Mesenchymal stem cell (in vitro differentiated cells and primary cell): ENCODE results near the gene BOD1L1. TPM values are rescaled to one million over a fixed set of nuclear protein-coding genes. Genes with fewer than 3 reads are reported as not detected.

Experiments used
- DNase-seq: peaks from one replicate; pipeline ENCODE4 v3.0.0-alpha.2; 2013
- H2AFZ ChIP-seq: one replicate; pipeline ENCODE4 v1.6.1; 2013; ENCODE audit warnings: low read depth, mild to moderate bottlenecking, control low read depth, inconsistent platforms, low read length, moderate library complexity
- H2AK5ac ChIP-seq: 2 replicates; pipeline ENCODE4 v1.6.1; 2013; ENCODE audit warnings: low read length, moderate library complexity, mild to moderate bottlenecking, inconsistent platforms; ENCODE audit not compliant: severe bottlenecking
- H2BK120ac ChIP-seq: one replicate; pipeline ENCODE4 v1.6.1; 2013; ENCODE audit warnings: low read depth, mild to moderate bottlenecking, inconsistent platforms, low read length, moderate library complexity
- H2BK12ac ChIP-seq, 2 experiments: one replicate each; pipeline ENCODE4 v1.6.1; 2013; ENCODE audit warnings: inconsistent platforms in 2 of 2, low read length in 2 of 2, mild to moderate bottlenecking in 2 of 2, moderate library complexity in 2 of 2, control low read depth in 1 of 2
- H2BK15ac ChIP-seq: one replicate; pipeline ENCODE4 v1.6.1; 2013; ENCODE audit warnings: mild to moderate bottlenecking, low read depth, inconsistent platforms; ENCODE audit not compliant: poor library complexity, severe bottlenecking
- H2BK5ac ChIP-seq: 2 replicates; pipeline ENCODE4 v1.6.1; 2013; ENCODE audit warnings: low read depth, mild to moderate bottlenecking, low read length, control low read depth, inconsistent platforms; ENCODE audit not compliant: poor library complexity, severe bottlenecking
- H3K14ac ChIP-seq, 2 experiments: one replicate each; pipeline ENCODE4 v1.6.1; 2013; ENCODE audit warnings: inconsistent platforms in 2 of 2, low read length in 2 of 2, control low read depth in 1 of 2, mild to moderate bottlenecking in 1 of 2, moderate library complexity in 1 of 2
- H3K18ac ChIP-seq, 2 experiments: one replicate each; pipeline ENCODE4 v1.6.1; 2013; ENCODE audit warnings: inconsistent platforms in 2 of 2, low read length in 2 of 2, control low read depth in 1 of 2, low read depth in 1 of 2, mild to moderate bottlenecking in 1 of 2
- H3K23ac ChIP-seq, 2 experiments: one replicate each; pipeline ENCODE4 v1.6.1; 2013; ENCODE audit warnings: inconsistent platforms in 2 of 2, low read length in 2 of 2, mild to moderate bottlenecking in 2 of 2, moderate library complexity in 2 of 2, control low read depth in 1 of 2
- H3K27ac ChIP-seq: 2 replicates; pipeline ENCODE4 v1.5.1; 2013; ENCODE audit warnings: mild to moderate bottlenecking, moderate library complexity, low read length, control low read depth, inconsistent platforms; ENCODE audit not compliant: poor library complexity, severe bottlenecking
- H3K27me3 ChIP-seq, 2 experiments: 2 replicates each; pipeline versions ENCODE4 v1.6.1 to v1.7.0; 2013; ENCODE audit warnings: low read length in 2 of 2, mild to moderate bottlenecking in 2 of 2, moderate library complexity in 2 of 2, control low read depth in 1 of 2, inconsistent platforms in 1 of 2; ENCODE audit not compliant: control insufficient read depth in 1 of 2, insufficient read depth in 1 of 2
- H3K36me3 ChIP-seq, 2 experiments: 2 replicates each; pipeline versions ENCODE4 v1.6.1 to v1.7.0; 2013; ENCODE audit warnings: low read length in 2 of 2, control low read depth in 1 of 2, inconsistent platforms in 1 of 2, low read depth in 1 of 2, mild to moderate bottlenecking in 1 of 2; ENCODE audit not compliant: insufficient read depth in 2 of 2, control insufficient read depth in 1 of 2
- H3K4ac ChIP-seq, 2 experiments: one replicate each; pipeline ENCODE4 v1.6.1; 2013; ENCODE audit warnings: inconsistent platforms in 2 of 2, low read length in 2 of 2, mild to moderate bottlenecking in 2 of 2, moderate library complexity in 2 of 2, control low read depth in 1 of 2, low read depth in 1 of 2
- H3K4me1 ChIP-seq: 2 replicates; pipeline ENCODE4 v1.6.1; 2013; ENCODE audit warnings: low read depth, low read length, control low read depth; ENCODE audit not compliant: control insufficient read depth, insufficient read depth
- H3K4me2 ChIP-seq: 2 replicates; pipeline ENCODE4 v1.6.1; 2013; ENCODE audit warnings: low read length, mild to moderate bottlenecking, inconsistent platforms; ENCODE audit not compliant: poor library complexity, severe bottlenecking
- H3K4me3 ChIP-seq, 2 experiments: 2 replicates each; pipeline versions ENCODE4 v1.5.1 to v1.7.0; 2013; ENCODE audit warnings: low read length in 2 of 2, mild to moderate bottlenecking in 2 of 2, control low read depth in 1 of 2, low read depth in 1 of 2; ENCODE audit not compliant: insufficient read depth in 1 of 2
- H3K79me1 ChIP-seq: replicated peaks from 2 replicates; pipeline ENCODE4 v1.6.1; 2013; ENCODE audit warnings: mild to moderate bottlenecking, control low read depth, low read length, inconsistent platforms; ENCODE audit not compliant: poor library complexity, severe bottlenecking
- H3K9ac ChIP-seq: 2 replicates; pipeline ENCODE4 v1.7.0; 2013; ENCODE audit warnings: mild to moderate bottlenecking, low read length, moderate library complexity
- H3K9me3 ChIP-seq: 2 replicates; pipeline ENCODE4 v1.7.0; 2013; ENCODE audit warnings: mild to moderate bottlenecking, low read length; ENCODE audit not compliant: control insufficient read depth
- H4K8ac ChIP-seq: one replicate; pipeline ENCODE4 v1.6.1; 2013; ENCODE audit warnings: inconsistent platforms, mild to moderate bottlenecking, low read length, moderate library complexity
- H4K91ac ChIP-seq: one replicate; pipeline ENCODE4 v1.6.1; 2013; ENCODE audit warnings: mild to moderate bottlenecking, low read length, inconsistent platforms
- WGBS: methylation state at CpG from one replicate; pipeline ENCODE4 v1.1.7; 2013; ENCODE audit warnings: mixed read lengths; 5-methylcytosine and 5-hydroxymethylcytosine counted together
- polyA plus RNA-seq, 2 experiments: library from polyadenylated mRNA; stranded (reverse); fragments of 200-250 nt; gene quantifications; one replicate each; pipeline ENCODE4 v1.2.3, GENCODE V29; 2013

BOD1L1 gene
- polyA plus RNA-seq (2013, experiment 1 of 2), result 17.5 TPM
- 15.9 TPM for polyA plus RNA-seq (2013, experiment 2 of 2)

GRCh38 chr4:13627606-13628311 is at the start of gene BOD1L1:
TSS of gene BOD1L1 (minus strand) at chr4:13627725. CDS start at chr4:13627587, 138 bp downstream.
- peak; percentile 92 for DNase-seq
- Histone ChIP-seq H3K14ac (peak within 1 kb of the TSS; percentile 57 to 93), H3K4ac (peak within 1 kb of the TSS; percentile 94), H3K79me1 (peaks cover 6% of the 10 kb centered on the region), H2AFZ (peak within 1 kb of the TSS; percentile 91), H3K9me3 (no peaks in the 10 kb centered on the region), H3K36me3 (peaks cover 0 to 3% of the 10 kb centered on the region in 2 experiments), H2AK5ac (peak within 1 kb of the TSS; percentile 13), H2BK15ac (peak within 1 kb of the TSS; percentile 86), H3K23ac (peak within 1 kb of the TSS in 1 of 2 experiments; percentile 6), H3K4me2 (peak within 1 kb of the TSS; percentile 85), H2BK12ac (no peak within 1 kb of the TSS), H3K18ac (peak within 1 kb of the TSS; percentile 97 to 99), H3K4me3 (peak within 1 kb of the TSS; percentile 80 to 97), H2BK120ac (peak within 1 kb of the TSS; percentile 98), H3K9ac (peak within 1 kb of the TSS; percentile 98), H3K27me3 (no peaks in the 10 kb centered on the region), H4K8ac (peak within 1 kb of the TSS; percentile 100), H2BK5ac (peak within 1 kb of the TSS; percentile 24), H3K4me1 (peaks cover 3% of the 10 kb centered on the region), H3K27ac (peak within 1 kb of the TSS; percentile 88), H4K91ac (peak within 1 kb of the TSS; percentile 99)
- whole genome bisulfite sequencing, result under 1% methylated on average over 53 of the region's 55 CpGs

- Histone ChIP-seq H2BK120ac (no peak overlapping the region), H2BK12ac (no peak overlapping the region), H3K14ac (no peak overlapping the region), H3K4ac (no peak overlapping the region), H3K4me2 (no peak overlapping the region), H4K91ac (no peak overlapping the region), H3K36me3 (no peaks in the 10 kb centered on the region), H3K4me3 (no peak overlapping the region), H3K79me1 (no peaks in the 10 kb centered on the region), H2AK5ac (no peak overlapping the region), H4K8ac (no peak overlapping the region), H2BK5ac (no peak overlapping the region), H3K27me3 (no peaks in the 10 kb centered on the region), H3K9ac (no peak overlapping the region), H3K4me1 (no peaks in the 10 kb centered on the region), H3K18ac (no peak overlapping the region), H2AFZ (no peak overlapping the region), H3K27ac (no peak overlapping the region), H2BK15ac (no peak overlapping the region), H3K23ac (no peak overlapping the region), H3K9me3 (peaks cover 15% of the 10 kb centered on the region)
- no peak for DNase-seq
- 63% methylated on average over 1 of the region's 1 CpG for WGBS
Measured at GRCh38 chr4:13674971-13675370, 47.4 kb upstream of the BOD1L1 start.

GRCh38 chr4:13673167-13673566 is 45.6 kb upstream of the BOD1L1 start:
- no peak overlapping the region for H2AK5ac ChIP-seq
- DNase-seq, result no peak
- H3K4me3 ChIP-seq, result no peak overlapping the region
- no peaks in the 10 kb centered on the region for H3K27me3 ChIP-seq
- no peak overlapping the region for H3K14ac ChIP-seq
- peaks cover 12% of the 10 kb centered on the region for H3K9me3 ChIP-seq
- no peak overlapping the region for H3K23ac ChIP-seq
- no peak overlapping the region for H3K27ac ChIP-seq
- no peak overlapping the region for H3K4me2 ChIP-seq
- H3K4me1 ChIP-seq, result no peaks in the 10 kb centered on the region
- no peak overlapping the region for H3K4ac ChIP-seq
- H2BK5ac ChIP-seq, result no peak overlapping the region
- H2BK15ac ChIP-seq, result no peak overlapping the region
- H2BK120ac ChIP-seq, result no peak overlapping the region
- H3K18ac ChIP-seq, result no peak overlapping the region
- no peak overlapping the region for H2AFZ ChIP-seq
- no peak overlapping the region for H2BK12ac ChIP-seq
- no peak overlapping the region for H4K91ac ChIP-seq
- no peaks in the 10 kb centered on the region for H3K36me3 ChIP-seq
- no peaks in the 10 kb centered on the region for H3K79me1 ChIP-seq
- no peak overlapping the region for H3K9ac ChIP-seq
- H4K8ac ChIP-seq, result no peak overlapping the region

- H2BK120ac ChIP-seq, result no peak overlapping the region
- H3K9ac ChIP-seq, result no peak overlapping the region
Measured at GRCh38 chr4:13670456-13671160, 43.1 kb upstream of the BOD1L1 start.

More at GRCh38 chr4:13670456-13671160, 43.1 kb upstream of the BOD1L1 start:
- H3K36me3 ChIP-seq, result no peaks in the 10 kb centered on the region
- H4K8ac ChIP-seq, result no peak overlapping the region
- H2BK12ac ChIP-seq, result no peak overlapping the region
- no peaks in the 10 kb centered on the region for H3K79me1 ChIP-seq
- DNase-seq, result no peak
- H3K27me3 ChIP-seq, result no peaks in the 10 kb centered on the region
- WGBS, result 86% methylated on average over 3 of the region's 4 CpGs
- H3K27ac ChIP-seq, result no peak overlapping the region
- no peak overlapping the region for H3K4me3 ChIP-seq
- no peak overlapping the region for H2BK15ac ChIP-seq
- H4K91ac ChIP-seq, result no peak overlapping the region
- no peak overlapping the region for H3K4me2 ChIP-seq
- H3K14ac ChIP-seq, result no peak overlapping the region
- H2AFZ ChIP-seq, result no peak overlapping the region
- H3K23ac ChIP-seq, result no peak overlapping the region
- H3K4ac ChIP-seq, result no peak overlapping the region
- no peak overlapping the region for H2BK5ac ChIP-seq
- H3K18ac ChIP-seq, result no peak overlapping the region
- no peak overlapping the region for H2AK5ac ChIP-seq
- H3K4me1 ChIP-seq, result no peaks in the 10 kb centered on the region
- H3K9me3 ChIP-seq, result peaks cover 3% of the 10 kb centered on the region
